Ascending aorta (tissue), 2 donors: ENCODE results near the gene ZNF205. TPM values are rescaled to one million over a fixed set of nuclear protein-coding genes. Genes with fewer than 3 reads are reported as not detected.

Experiments
- DNase-seq, 2 donors: peaks; one replicate each; pipeline ENCODE4 v3.0.0-alpha.2; 2019; ENCODE audit warnings: low spot score in 2 of 2
- H3K27ac ChIP-seq, 2 donors: fragments of 200-600 bp; sonication (generic); one replicate each; pipeline ENCODE4 v1.5.1; 2016 to 2017; ENCODE audit warnings: mild to moderate bottlenecking in 1 of 2
- H3K27me3 ChIP-seq: fragments of 200-600 bp; sonication (generic); one replicate; pipeline ENCODE4 v1.5.1; 2017
- H3K36me3 ChIP-seq, 2 donors: fragments of 200-600 bp; sonication (generic); one replicate each; pipeline ENCODE4 v1.5.1; 2016
- H3K4me1 ChIP-seq, 2 donors: fragments of 200-600 bp; sonication (generic); one replicate each; pipeline ENCODE4 v1.5.1; 2016 to 2017; ENCODE audit warnings: mild to moderate bottlenecking in 1 of 2
- H3K4me3 ChIP-seq, 2 donors: fragments of 200-600 bp; sonication (generic); one replicate each; pipeline ENCODE4 v1.5.1; 2016 to 2017; ENCODE audit warnings: mild to moderate bottlenecking in 1 of 2
- H3K9me3 ChIP-seq, 2 donors: fragments of 200-600 bp; sonication (generic); one replicate each; pipeline ENCODE4 v1.5.1; 2016
- intact Hi-C: fragments of 100-400 bp; cut with DNase I; formaldehyde crosslinking; loops from one replicate; pipeline ENCODE4 v1.15.1; 2023
- total RNA-seq: library from RNA; depleted of rRNA; stranded (reverse); fragments of >200 nt; gene quantifications from one replicate; pipeline ENCODE4 v1.1.0, GENCODE V29; 2016
- TF ChIP-seq, protein P1 (sequence below), 3 experiments: fragments of 200-600 bp in 2 of 3; fragments of 450-650 bp in 1 of 3; sonication (generic) in 2 of 3; IDR thresholded peaks; one replicate each; pipeline ENCODE4 v1.5.1; 2016 to 2019; ENCODE audit warnings: antibody characterized with exemption in 3 of 3, mild to moderate bottlenecking in 1 of 3, moderate library complexity in 1 of 3

Gene ZNF205
- total RNA-seq, 1 donor from 2014 or later, result 49.8 TPM

DNA sequence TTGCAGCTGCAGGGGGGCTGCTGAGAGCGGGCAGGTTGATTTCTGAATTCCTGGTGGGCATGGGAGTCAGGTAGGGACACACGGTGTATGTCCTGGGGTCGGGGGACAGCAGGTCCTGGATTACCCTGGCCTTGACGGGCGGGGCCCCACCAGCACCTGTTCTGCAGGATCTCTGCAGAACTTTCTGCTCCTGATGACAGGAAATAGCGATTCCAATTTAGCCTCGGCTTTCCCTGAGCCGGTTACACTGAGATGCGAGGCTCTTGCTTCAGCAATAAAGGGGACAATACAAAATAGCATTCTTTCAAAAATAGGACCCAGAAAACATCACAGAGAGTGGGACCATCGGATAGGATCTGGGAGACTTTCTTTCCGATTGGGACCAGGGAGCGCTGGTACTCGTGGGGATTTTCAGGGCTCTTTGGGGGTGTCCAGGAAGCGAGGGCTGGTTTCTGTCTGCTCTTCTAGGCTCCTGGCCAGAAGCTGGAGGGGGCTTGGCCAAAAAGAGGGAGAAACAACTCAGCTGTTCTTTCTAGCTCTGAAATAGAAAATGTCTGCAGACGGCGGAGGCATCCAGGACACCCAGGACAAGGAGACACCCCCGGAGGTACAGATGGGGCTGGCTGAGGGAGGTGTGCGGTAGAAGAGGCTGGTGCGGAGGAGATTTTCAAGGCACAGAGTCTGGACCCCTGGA is 642 bp downstream of the ZNF205 start:
- H3K4me1 ChIP-seq, result peaks cover 0 to 15% of the 10 kb centered on the region in 2 donors
- H3K27ac ChIP-seq, result peak overlapping the region in 1 of 2 donors; percentile 42
- H3K9me3 ChIP-seq, result no peaks in the 10 kb centered on the region
- H3K27me3 ChIP-seq, result no peaks in the 10 kb centered on the region
- DNase-seq, result no peak
- H3K36me3 ChIP-seq, result peaks cover 17 to 25% of the 10 kb centered on the region in 2 donors
- intact Hi-C loops, result no loop called here
- H3K4me3 ChIP-seq, result peak overlapping the region; percentile 62 to 84
- TF ChIP-seq, protein P1, sequence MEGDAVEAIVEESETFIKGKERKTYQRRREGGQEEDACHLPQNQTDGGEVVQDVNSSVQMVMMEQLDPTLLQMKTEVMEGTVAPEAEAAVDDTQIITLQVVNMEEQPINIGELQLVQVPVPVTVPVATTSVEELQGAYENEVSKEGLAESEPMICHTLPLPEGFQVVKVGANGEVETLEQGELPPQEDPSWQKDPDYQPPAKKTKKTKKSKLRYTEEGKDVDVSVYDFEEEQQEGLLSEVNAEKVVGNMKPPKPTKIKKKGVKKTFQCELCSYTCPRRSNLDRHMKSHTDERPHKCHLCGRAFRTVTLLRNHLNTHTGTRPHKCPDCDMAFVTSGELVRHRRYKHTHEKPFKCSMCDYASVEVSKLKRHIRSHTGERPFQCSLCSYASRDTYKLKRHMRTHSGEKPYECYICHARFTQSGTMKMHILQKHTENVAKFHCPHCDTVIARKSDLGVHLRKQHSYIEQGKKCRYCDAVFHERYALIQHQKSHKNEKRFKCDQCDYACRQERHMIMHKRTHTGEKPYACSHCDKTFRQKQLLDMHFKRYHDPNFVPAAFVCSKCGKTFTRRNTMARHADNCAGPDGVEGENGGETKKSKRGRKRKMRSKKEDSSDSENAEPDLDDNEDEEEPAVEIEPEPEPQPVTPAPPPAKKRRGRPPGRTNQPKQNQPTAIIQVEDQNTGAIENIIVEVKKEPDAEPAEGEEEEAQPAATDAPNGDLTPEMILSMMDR (IDR thresholded peaks at IDR 0.05), result no peak

DNA sequence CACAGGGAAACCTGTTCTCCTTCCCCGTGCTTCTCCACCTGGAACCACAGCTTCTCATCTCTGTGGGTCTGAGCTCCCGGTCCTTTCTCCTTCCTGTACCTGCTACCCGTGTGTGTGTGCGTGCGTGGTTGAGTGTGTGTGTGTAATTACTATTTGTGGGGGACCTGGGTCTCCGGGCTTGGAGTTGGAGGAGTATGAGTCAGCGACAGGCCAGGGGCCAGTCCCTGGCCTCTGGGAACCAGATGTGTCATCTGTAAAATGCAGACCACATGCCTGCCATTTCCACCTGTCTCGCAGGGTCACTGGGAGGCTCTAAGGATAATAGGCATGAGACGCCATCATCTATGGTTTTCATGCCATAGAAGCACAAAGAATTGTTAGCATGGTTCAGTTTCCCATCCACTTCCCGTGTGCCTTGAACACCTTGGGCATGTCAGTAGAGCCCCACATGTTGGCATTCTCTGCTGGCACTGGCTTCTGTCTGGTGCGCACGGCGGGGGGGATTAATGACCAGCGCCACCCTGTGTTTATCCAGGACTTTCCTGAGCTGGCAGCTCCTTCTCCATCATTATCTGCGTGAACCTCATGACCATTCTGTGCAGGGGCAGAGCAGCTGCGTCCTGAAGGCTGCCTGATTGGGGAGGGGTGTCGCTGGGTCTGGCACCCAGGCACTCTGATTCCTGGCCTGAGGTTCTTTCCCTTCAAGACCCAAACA is 1.5 kb downstream of the ZNF205 start:
- peaks cover 25 to 34% of the 10 kb centered on the region in 2 donors for H3K36me3 ChIP-seq
- H3K27ac ChIP-seq, result no peak overlapping the region
- TF ChIP-seq, protein P1 (IDR thresholded peaks at IDR 0.05), result no peak
- H3K4me1 ChIP-seq, result peaks cover 0 to 15% of the 10 kb centered on the region in 2 donors
- intact Hi-C loops, result no loop called here
- DNase-seq, result no peak
- no peaks in the 10 kb centered on the region for H3K27me3 ChIP-seq
- peak overlapping the region; percentile 62 to 84 for H3K4me3 ChIP-seq
- H3K9me3 ChIP-seq, result no peaks in the 10 kb centered on the region

GRCh38 chr16:3115003-3115402 is 2.6 kb downstream of the ZNF205 start:
- intact Hi-C loops, result no loop called here
- Histone ChIP-seq H3K27ac (no peak overlapping the region), H3K27me3 (no peaks in the 10 kb centered on the region), H3K4me1 (peaks cover 0 to 15% of the 10 kb centered on the region in 2 donors), H3K36me3 (peaks cover 35 to 44% of the 10 kb centered on the region in 2 donors), H3K4me3 (no peak overlapping the region), H3K9me3 (no peaks in the 10 kb centered on the region)
- DNase-seq, result no peak
- TF ChIP-seq, protein P1 (IDR thresholded peaks at IDR 0.05), result no peak

GRCh38 chr16:3115561-3115960 is 3.2 kb downstream of the ZNF205 start:
- intact Hi-C loops, result no loop called here
- no peak for DNase-seq
- Histone ChIP-seq H3K4me1 (peaks cover 0 to 15% of the 10 kb centered on the region in 2 donors), H3K36me3 (peaks cover 38 to 49% of the 10 kb centered on the region in 2 donors), H3K27me3 (no peaks in the 10 kb centered on the region), H3K4me3 (no peak overlapping the region), H3K27ac (no peak overlapping the region), H3K9me3 (no peaks in the 10 kb centered on the region)
- TF ChIP-seq, protein P1 (IDR thresholded peaks at IDR 0.05), result no peak

- intact Hi-C loops, result no loop called here
- Histone ChIP-seq H3K4me3 (no peak overlapping the region), H3K27me3 (no peaks in the 10 kb centered on the region), H3K4me1 (peaks cover 0 to 7% of the 10 kb centered on the region in 2 donors), H3K36me3 (peaks cover 40 to 53% of the 10 kb centered on the region in 2 donors), H3K27ac (no peak overlapping the region), H3K9me3 (no peaks in the 10 kb centered on the region)
- no peak for DNase-seq
- TF ChIP-seq, protein P1 (IDR thresholded peaks at IDR 0.05), result no peak
Observed at GRCh38 chr16:3118204-3118790, 5.9 kb downstream of the ZNF205 start.
